Neural crest cell (in vitro differentiated cells): ENCODE measurements around the gene EEPD1. TPM values are rescaled to one million over a fixed set of nuclear protein-coding genes. Genes with fewer than 3 reads are reported as not detected.

Experiments used
- DNase-seq: peaks from one replicate; pipeline ENCODE4 v3.0.0; 2021; ENCODE audit warnings: low read depth, mixed read lengths, low spot score
- H3K27ac Mint-ChIP-seq: one replicate; pipeline ENCODE4 v1.8.0; 2021; ENCODE audit warnings: mild to moderate bottlenecking, mixed read lengths; ENCODE audit not compliant: unreplicated experiment
- H3K27me3 Mint-ChIP-seq: 2 replicates; pipeline ENCODE4 v1.8.0; 2021; ENCODE audit warnings: low read depth, mild to moderate bottlenecking, mixed read lengths
- H3K36me3 Mint-ChIP-seq: 2 replicates; pipeline ENCODE4 v1.8.0; 2021; ENCODE audit warnings: low read depth, mild to moderate bottlenecking, mixed read lengths
- H3K4me1 Mint-ChIP-seq: 2 replicates; pipeline ENCODE4 v1.8.0; 2021; ENCODE audit warnings: mixed read lengths
- H3K4me3 Mint-ChIP-seq: one replicate; pipeline ENCODE4 v1.8.0; 2021; ENCODE audit warnings: mild to moderate bottlenecking, mixed read lengths
- H3K9me3 Mint-ChIP-seq: 2 replicates; pipeline ENCODE4 v1.8.0; 2021; ENCODE audit warnings: mixed read lengths
- total RNA-seq: library from RNA; stranded (reverse); gene quantifications from 2 replicates; pipeline ENCODE4 v1.2.1, GENCODE V29; 2021
- TF ChIP-seq, protein P1 (sequence below): fragments of 200-600 bp; sonication (generic); conservative IDR thresholded peaks from 2 replicates; pipeline ENCODE4 v1.5.0; 2021; ENCODE audit warnings: antibody characterized with exemption, mild to moderate bottlenecking

EEPD1 gene
- total RNA-seq, 1 donor from 2014 or later = 5.5 TPM

DNA sequence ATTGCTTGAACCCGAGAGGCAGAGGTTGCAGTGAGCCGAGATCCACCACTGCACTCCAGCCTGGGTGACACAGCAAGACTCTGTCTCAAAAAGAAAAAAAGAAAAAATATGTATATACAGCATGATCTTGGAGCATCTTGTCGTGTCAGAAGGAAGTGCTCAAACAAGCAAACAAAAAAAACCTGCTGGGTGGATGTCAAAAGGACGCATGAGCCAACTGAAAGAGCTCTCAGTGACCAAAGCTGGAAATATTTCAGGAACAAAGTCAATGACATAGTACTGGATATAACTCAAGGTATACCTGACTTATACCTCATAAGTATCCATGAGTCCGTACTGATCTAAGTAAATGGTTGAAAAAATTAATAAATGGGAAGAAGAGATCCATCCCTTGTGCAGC lies 142.0 kb downstream of the EEPD1 start:
- no peak overlapping the region for H3K4me3 Mint-ChIP-seq
- H3K4me1 Mint-ChIP-seq = peaks cover 22% of the 10 kb centered on the region
- no peak for DNase-seq
- H3K27ac Mint-ChIP-seq = no peak overlapping the region
- H3K36me3 Mint-ChIP-seq = peaks cover 3% of the 10 kb centered on the region
- H3K27me3 Mint-ChIP-seq = no peaks in the 10 kb centered on the region
- TF ChIP-seq, protein P1, sequence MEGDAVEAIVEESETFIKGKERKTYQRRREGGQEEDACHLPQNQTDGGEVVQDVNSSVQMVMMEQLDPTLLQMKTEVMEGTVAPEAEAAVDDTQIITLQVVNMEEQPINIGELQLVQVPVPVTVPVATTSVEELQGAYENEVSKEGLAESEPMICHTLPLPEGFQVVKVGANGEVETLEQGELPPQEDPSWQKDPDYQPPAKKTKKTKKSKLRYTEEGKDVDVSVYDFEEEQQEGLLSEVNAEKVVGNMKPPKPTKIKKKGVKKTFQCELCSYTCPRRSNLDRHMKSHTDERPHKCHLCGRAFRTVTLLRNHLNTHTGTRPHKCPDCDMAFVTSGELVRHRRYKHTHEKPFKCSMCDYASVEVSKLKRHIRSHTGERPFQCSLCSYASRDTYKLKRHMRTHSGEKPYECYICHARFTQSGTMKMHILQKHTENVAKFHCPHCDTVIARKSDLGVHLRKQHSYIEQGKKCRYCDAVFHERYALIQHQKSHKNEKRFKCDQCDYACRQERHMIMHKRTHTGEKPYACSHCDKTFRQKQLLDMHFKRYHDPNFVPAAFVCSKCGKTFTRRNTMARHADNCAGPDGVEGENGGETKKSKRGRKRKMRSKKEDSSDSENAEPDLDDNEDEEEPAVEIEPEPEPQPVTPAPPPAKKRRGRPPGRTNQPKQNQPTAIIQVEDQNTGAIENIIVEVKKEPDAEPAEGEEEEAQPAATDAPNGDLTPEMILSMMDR = no peak
- no peaks in the 10 kb centered on the region for H3K9me3 Mint-ChIP-seq

DNA sequence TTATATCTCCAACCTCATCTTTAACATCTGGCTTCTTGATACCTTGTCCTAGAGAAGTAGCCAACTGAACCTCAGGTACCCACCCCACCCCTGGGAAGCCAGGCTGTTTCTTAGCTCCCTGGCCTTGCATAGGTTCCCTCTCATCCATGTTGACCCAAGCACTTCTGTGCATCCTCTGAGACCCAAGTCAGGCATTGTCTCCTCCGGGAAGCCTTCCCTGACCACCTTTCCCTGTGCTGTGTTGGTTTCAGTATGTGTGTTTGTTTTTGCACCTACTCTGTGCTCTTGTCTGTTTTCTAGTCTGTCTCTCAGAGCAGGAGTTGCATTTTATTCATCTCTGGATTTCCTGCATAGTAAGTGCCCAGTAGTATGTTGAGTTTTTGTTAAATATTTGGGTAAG lies 143.2 kb downstream of the EEPD1 start:
- H3K27me3 Mint-ChIP-seq = no peaks in the 10 kb centered on the region
- H3K27ac Mint-ChIP-seq = no peak overlapping the region
- H3K4me1 Mint-ChIP-seq = peaks cover 22% of the 10 kb centered on the region
- no peaks in the 10 kb centered on the region for H3K9me3 Mint-ChIP-seq
- H3K36me3 Mint-ChIP-seq = peaks cover under 1% of the 10 kb centered on the region
- DNase-seq = no peak
- no peak overlapping the region for H3K4me3 Mint-ChIP-seq
- TF ChIP-seq, protein P1 = no peak

DNA sequence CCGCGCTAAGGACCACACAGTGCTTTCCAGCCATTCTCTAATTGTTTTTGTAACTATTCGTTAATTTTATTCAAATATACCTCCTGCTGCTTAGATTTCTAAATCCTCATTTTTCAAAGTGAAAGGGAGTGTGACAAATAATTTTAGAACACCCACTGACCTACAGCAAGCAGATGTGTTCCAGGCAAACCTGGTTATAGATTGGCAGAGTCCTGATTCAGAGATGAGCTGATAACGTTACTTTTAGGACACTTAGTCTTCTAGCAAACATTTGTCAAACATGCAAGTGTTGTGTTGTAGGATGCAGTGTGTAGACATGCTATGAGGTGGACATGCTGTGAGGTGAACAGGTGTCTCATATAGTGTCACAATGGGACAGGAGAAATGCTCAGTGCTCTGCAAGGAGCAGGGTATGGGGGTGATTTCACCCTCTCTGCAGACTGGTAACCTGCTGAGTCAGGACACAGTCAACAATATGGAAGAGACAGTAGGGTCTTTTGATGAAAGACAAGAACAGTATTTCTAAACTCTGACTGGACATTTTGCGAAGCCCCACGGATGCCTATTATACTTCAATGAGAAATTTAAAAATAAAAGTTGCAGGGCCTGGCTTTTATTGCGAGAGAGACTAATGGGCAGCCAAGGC lies 144.4 kb downstream of the EEPD1 start:
- Mint-ChIP-seq H3K9me3 (no peaks in the 10 kb centered on the region), H3K27ac (no peak overlapping the region), H3K36me3 (no peaks in the 10 kb centered on the region), H3K4me1 (peaks cover 21% of the 10 kb centered on the region), H3K4me3 (no peak overlapping the region), H3K27me3 (no peaks in the 10 kb centered on the region)
- TF ChIP-seq, protein P1 = no peak
- no peak for DNase-seq

DNA sequence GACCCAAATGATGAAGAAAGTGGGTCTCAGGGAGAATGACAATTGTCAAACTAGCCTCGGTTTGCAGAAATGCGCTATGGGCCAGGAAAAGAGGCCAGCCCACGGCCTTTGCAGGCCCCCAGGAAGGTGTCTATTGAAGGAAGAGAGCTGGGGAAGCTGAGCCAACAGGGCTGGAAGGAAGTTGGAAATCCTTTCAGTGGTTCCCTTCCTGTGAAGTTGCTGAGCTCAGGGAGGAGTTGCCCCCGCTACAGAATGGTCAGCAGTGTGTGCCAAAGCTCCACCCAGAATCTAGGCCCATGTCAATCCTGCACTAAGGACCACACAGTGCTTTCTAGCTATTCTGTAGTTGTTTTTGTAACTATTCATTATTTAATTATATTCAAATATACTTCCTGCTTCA lies 145.1 kb downstream of the EEPD1 start:
- H3K9me3 Mint-ChIP-seq = no peaks in the 10 kb centered on the region
- DNase-seq = no peak

DNA sequence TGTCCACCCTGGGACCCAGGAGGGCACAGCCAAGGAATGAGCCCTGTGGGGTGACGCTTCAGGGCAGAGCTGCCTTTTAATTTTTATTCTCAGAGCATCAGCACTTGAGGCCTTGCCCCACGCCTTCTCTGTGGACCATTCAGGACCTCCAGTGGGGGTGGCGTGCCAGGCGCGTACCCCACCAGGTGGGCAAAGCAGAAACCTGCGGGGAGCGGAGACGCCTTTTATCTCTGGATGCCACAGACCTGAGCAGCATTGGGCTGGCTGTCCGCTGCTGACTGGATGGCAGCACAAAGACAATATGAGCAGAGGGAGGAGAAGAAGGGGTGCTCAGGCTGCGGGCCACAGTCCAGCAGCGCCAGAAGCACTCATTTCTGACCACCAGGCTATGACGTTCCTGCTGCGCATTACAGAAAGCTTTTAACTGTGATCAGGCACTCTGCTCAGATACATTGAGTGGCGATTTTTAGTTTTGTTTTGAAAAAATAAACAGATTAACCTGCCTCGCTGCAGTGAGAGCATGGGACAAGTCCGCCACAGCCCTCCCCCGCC lies 146.2 kb downstream of the EEPD1 start:
- Mint-ChIP-seq H3K27ac (no peak overlapping the region), H3K4me1 (peaks cover 35% of the 10 kb centered on the region), H3K27me3 (no peaks in the 10 kb centered on the region), H3K4me3 (no peak overlapping the region), H3K9me3 (no peaks in the 10 kb centered on the region), H3K36me3 (no peaks in the 10 kb centered on the region)
- no peak for DNase-seq
- TF ChIP-seq, protein P1 = no peak

More for the DNA sequence above, 145.1 kb downstream of the EEPD1 start:
- TF ChIP-seq, protein P1 = no peak
- Mint-ChIP-seq H3K27me3 (no peaks in the 10 kb centered on the region), H3K27ac (no peak overlapping the region), H3K4me3 (no peak overlapping the region), H3K4me1 (peaks cover 24% of the 10 kb centered on the region), H3K36me3 (no peaks in the 10 kb centered on the region)
